Heart right ventricle (tissue), 16 donors: ENCODE measurements around the gene PDIA6. TPM values are rescaled to one million over a fixed set of nuclear protein-coding genes. Genes with fewer than 3 reads are reported as not detected.
A peak's percentile ranks its signal among the peaks of the same experiment; 100 is the strongest.

Experiments
- ATAC-seq, 8 donors: fragments of 200-7000 bp; cut with Tn5 transposase; one replicate each; pipeline ENCODE4 v1.9.1; 2020; ENCODE audit warnings: mild to moderate bottlenecking in 8 of 8, moderate library complexity in 8 of 8, moderate number of reproducible peaks in 1 of 8
- DNase-seq, 2 donors: peaks; one replicate each; pipeline ENCODE4 v3.0.0-alpha.2; 2020
- H3K27ac ChIP-seq, 10 donors: fragments of 200-600 bp; sonication (generic) in 2 of 10; one replicate each; pipeline versions ENCODE4 v1.5.0 to v1.8.0; 2020 to 2022; ENCODE audit warnings: mild to moderate bottlenecking in 3 of 10
- H3K27me3 ChIP-seq, 7 donors: fragments of 200-600 bp; one replicate each; pipeline ENCODE4 v1.8.0; 2021 to 2022; ENCODE audit warnings: mild to moderate bottlenecking in 2 of 7
- H3K36me3 ChIP-seq, 9 donors: fragments of 200-600 bp; sonication (generic) in 1 of 9; one replicate each; pipeline versions ENCODE4 v1.5.0 to v1.8.0; 2020 to 2022; ENCODE audit warnings: mild to moderate bottlenecking in 2 of 9
- H3K4me1 ChIP-seq, 9 donors: fragments of 200-600 bp; sonication (generic) in 1 of 9; one replicate each; pipeline versions ENCODE4 v1.5.0 to v1.8.0; 2020 to 2022; ENCODE audit warnings: mild to moderate bottlenecking in 4 of 9
- H3K4me3 ChIP-seq, 10 donors: fragments of 200-600 bp; sonication (generic) in 2 of 10; one replicate each; pipeline versions ENCODE4 v1.5.0 to v1.8.0; 2020 to 2022; ENCODE audit warnings: mild to moderate bottlenecking in 7 of 10, moderate library complexity in 2 of 10
- H3K9me3 ChIP-seq, 11 donors: fragments of 200-600 bp in 10 of 11; sonication (generic) in 2 of 11; one replicate each; pipeline versions ENCODE4 v1.5.0 to v1.8.0; 2013 to 2022; ENCODE audit warnings: mild to moderate bottlenecking in 2 of 11, control low read depth in 1 of 11, moderate library complexity in 1 of 11
- CTCF ChIP-seq, 9 donors: fragments of 200-600 bp; sonication (generic) in 2 of 9; IDR thresholded peaks; one replicate each; pipeline versions ENCODE4 v1.5.0 to v1.8.0; 2021 to 2022; ENCODE audit warnings: antibody characterized with exemption in 9 of 9, mild to moderate bottlenecking in 5 of 9, moderate library complexity in 1 of 9
- WGBS, 2 donors: extraction: QIAGEN DNeasy Blood & Tissue Kit; methylation state at CpG; one replicate each; pipeline ENCODE4 v1.1.7; 2013; ENCODE audit warnings: inconsistent platforms in 1 of 2; 5-methylcytosine and 5-hydroxymethylcytosine counted together
- intact Hi-C, 10 donors: fragments of 100-400 bp; cut with DNase I; formaldehyde crosslinking; loops; one replicate each; pipeline versions ENCODE4 v1.11.1 to v1.14.2; 2022
- polyA plus RNA-seq, 2 donors: library from polyadenylated mRNA; stranded (reverse); fragments of 200-250 nt; gene quantifications; one replicate each; pipeline ENCODE4 v1.2.3, GENCODE V29; 2013
- total RNA-seq, 10 donors: library from RNA; stranded (reverse); fragmentation: NEBNext Ultra II Directional in 3 of 10; extraction: Animal tissue kit (Norgen Biotek cat#: 25700) in 3 of 10; gene quantifications; one replicate each; pipeline versions ENCODE4 v1.2.1 to v1.2.4, GENCODE V29; 2021 to 2023
- donor health status: Arrhythmogenic right ventricular cardiomyopathy.
- donor health status: ischemic (EF 13 %, LVEDD 7.1; RV severe dilation, severe dysfunction).
- donor health status: healthy with polysubstance abuse.
- donor health status: DM: no; HTN: yes; CAD: no.
- donor health status: DM: no; HTN: no; CAD: no.
- donor health status: ischemic (EF 25% LVEDD 6.9; RV normal size, moderate dysfunction).
- donor health status: ischemic (EF 25% LVEDD 5.7; RV mildly dilated, moderate dysfunction).
- donor health status: healthy.
- donor health status: DM: yes; HTN: yes; CAD: no.
- donor health status: Ischemic cardiomyopathy.
- donor health status: ischemic (EF 35%, LVEDD 5.7; RV mildly dilated, moderate dysfunction).
- donor health status: nonischemic (EF 11% LVEDD 7.7; RV severe dilation, severe dysfunction).
- donor health status: DM: yes; HTN: yes; CAD: no.
- donor health status: PGD.
- donor health status: ischemic (EF 29% LVEDD 5.4; RV normal size, mild dysfunction).
- donor health status: nonischemic (EF 23%, LVEDD 6.1; RV moderate dilation, normal function).

Gene PDIA6
- total and polyA plus RNA-seq, 12 donors, result 24.7 to 317 (median 107) TPM

GRCh38 chr2:10786240-10786982 lies 26.2 kb downstream of the PDIA6 start:
- ATAC-seq (no peak), DNase-seq (no peak)
- H3K27me3 ChIP-seq, result no peaks in the 10 kb centered on the region
- 93 to 98% methylated on average over 11 to 12 of the region's 12 CpGs for WGBS, 2 donors
- no peak overlapping the region for H3K4me3 ChIP-seq
- intact Hi-C loops, result no loop called here
- peaks cover 0 to 100% (median 75%) of the 10 kb centered on the region in 9 donors for H3K36me3 ChIP-seq
- H3K4me1 ChIP-seq, result peaks cover 0 to 11% (median 0%) of the 10 kb centered on the region in 9 donors
- no peak for TF ChIP-seq CTCF (IDR thresholded peaks at IDR 0.05)
- H3K27ac ChIP-seq, result peak overlapping the region in 4 of 10 donors; percentile 49 to 68 (median 57)
- no peaks in the 10 kb centered on the region for H3K9me3 ChIP-seq

- no peaks in the 10 kb centered on the region for H3K27me3 ChIP-seq
- H3K9me3 ChIP-seq, result no peaks in the 10 kb centered on the region
- TF ChIP-seq CTCF (IDR thresholded peaks at IDR 0.05), result no peak
- 53 to 71% methylated on average over 5 of the region's 5 CpGs for WGBS, 2 donors
- no peak overlapping the region for H3K4me3 ChIP-seq
- peaks cover 0 to 100% (median 67%) of the 10 kb centered on the region in 9 donors for H3K36me3 ChIP-seq
- ATAC-seq (peak; percentile 42 to 95 (median 88)), DNase-seq (peak; percentile 40 to 55)
- peak overlapping the region in 7 of 10 donors; percentile 18 to 68 (median 49) for H3K27ac ChIP-seq
- intact Hi-C loops, result no loop called here
- peaks cover 0 to 11% (median 0%) of the 10 kb centered on the region in 9 donors for H3K4me1 ChIP-seq
These were observed 27.3 kb downstream of the PDIA6 start for GRCh38 chr2:10785260-10785659.

- H3K9me3 ChIP-seq, result no peaks in the 10 kb centered on the region
- DNase-seq (no peak), ATAC-seq (peak in 2 of 8 donors; percentile 30 to 31)
- intact Hi-C loops, result no loop called here
- peaks cover 0 to 11% (median 0%) of the 10 kb centered on the region in 9 donors for H3K4me1 ChIP-seq
- H3K36me3 ChIP-seq, result peaks cover 0 to 100% (median 67%) of the 10 kb centered on the region in 9 donors
- no peaks in the 10 kb centered on the region for H3K27me3 ChIP-seq
- 78 to 80% methylated on average over 9 of the region's 9 CpGs for WGBS, 2 donors
- TF ChIP-seq CTCF (IDR thresholded peaks at IDR 0.05), result no peak
- no peak overlapping the region for H3K4me3 ChIP-seq
- H3K27ac ChIP-seq, result peak overlapping the region in 3 of 10 donors; percentile 37 to 59 (median 49)
These were observed 27.9 kb downstream of the PDIA6 start for GRCh38 chr2:10784719-10785118.

GRCh38 chr2:10783421-10783820 lies 29.2 kb downstream of the PDIA6 start:
- intact Hi-C loops, result no loop called here
- WGBS, 2 donors, result 92 to 93% methylated on average over 4 of the region's 4 CpGs
- Histone ChIP-seq H3K4me3 (no peak overlapping the region), H3K27ac (no peak overlapping the region), H3K36me3 (peaks cover 0 to 99% (median 54%) of the 10 kb centered on the region in 9 donors), H3K4me1 (peaks cover 0 to 11% (median 0%) of the 10 kb centered on the region in 9 donors), H3K27me3 (no peaks in the 10 kb centered on the region), H3K9me3 (no peaks in the 10 kb centered on the region)
- no peak for ATAC-seq
- no peak for TF ChIP-seq CTCF (IDR thresholded peaks at IDR 0.05)
- DNase-seq, result no peak
